Stomach (tissue), 9 donors: ENCODE measurements around the gene WWOX. TPM values are rescaled to one million over a fixed set of nuclear protein-coding genes. Genes with fewer than 3 reads are reported as not detected.

Experiments
- DNase-seq, 2 donors: peaks; one replicate each; pipeline versions ENCODE4 v3.0.0 to v3.0.0-alpha.2; 2013 to 2019
- H3K27ac ChIP-seq, 5 donors: fragments of 200-600 bp in 4 of 5; sonication (generic) in 4 of 5; one replicate each; pipeline ENCODE4 v1.5.1; 2013 to 2019; ENCODE audit warnings: mild to moderate bottlenecking in 1 of 5, moderate library complexity in 1 of 5
- H3K27me3 ChIP-seq, 3 donors: fragments of 200-600 bp; sonication (generic); one replicate each; pipeline ENCODE4 v1.5.1; 2017 to 2019; ENCODE audit warnings: mixed run types in 1 of 3
- H3K36me3 ChIP-seq, 4 donors: fragments of 200-600 bp; sonication (generic); 1 replicate in 3 of 4; 2 replicates in 1 of 4; pipeline ENCODE4 v1.5.1; 2016 to 2019
- H3K4me1 ChIP-seq, 4 donors: fragments of 200-600 bp; sonication (generic); one replicate each; pipeline ENCODE4 v1.5.1; 2016 to 2019
- H3K4me3 ChIP-seq, 4 donors: fragments of 200-600 bp; sonication (generic) in 3 of 4; one replicate each; pipeline ENCODE4 v1.5.1; 2016 to 2019; ENCODE audit warnings: mild to moderate bottlenecking in 1 of 4
- H3K9me3 ChIP-seq, 4 donors: fragments of 200-600 bp; sonication (generic); one replicate each; pipeline ENCODE4 v1.5.1; 2016 to 2019
- EP300 ChIP-seq: sonication (generic); formaldehyde crosslinking; IDR thresholded peaks from one replicate; pipeline ENCODE4 v1.6.1; 2017; ENCODE audit warnings: antibody characterized with exemption
- POLR2A ChIP-seq, 4 donors: fragments of 450-650 bp; IDR thresholded peaks; one replicate each; pipeline ENCODE4 v1.6.1; 2016; ENCODE audit warnings: antibody characterized with exemption in 4 of 4, control low read depth in 2 of 4, mild to moderate bottlenecking in 1 of 4, moderate library complexity in 1 of 4
- POLR2AphosphoS5 ChIP-seq, 3 donors: sonication (generic); formaldehyde crosslinking; IDR thresholded peaks; one replicate each; pipeline ENCODE4 v1.6.1; 2016; ENCODE audit warnings: antibody characterized with exemption in 3 of 3
- WGBS, 5 donors: extraction: QIAGEN DNeasy Blood & Tissue Kit in 3 of 5; methylation state at CpG; one replicate each; pipeline versions ENCODE4 v1.1.5 to v1.1.7; 2013 to 2018; 5-methylcytosine and 5-hydroxymethylcytosine counted together
- intact Hi-C: fragments of 100-400 bp; cut with DNase I; formaldehyde crosslinking; loops from one replicate; pipeline ENCODE4 v1.15.1; 2023; ENCODE audit warnings: low total_unique reads
- polyA plus RNA-seq, 3 donors: library from polyadenylated mRNA; stranded (reverse); fragments of 200-250 nt; gene quantifications; one replicate each; pipeline ENCODE4 v1.2.3, GENCODE V29; 2013
- total RNA-seq, 5 donors: library from RNA; depleted of rRNA; stranded (reverse); fragments of >200 nt; gene quantifications; one replicate each; pipeline versions ENCODE4 v1.1.0 to v1.2.3, GENCODE V29; 2014 to 2016
- TF ChIP-seq, protein P1 (sequence below), 7 experiments: fragments of 450-650 bp in 4 of 7; fragments of 200-600 bp in 3 of 7; sonication (generic) in 3 of 7; IDR thresholded peaks; one replicate each; pipeline ENCODE4 v1.5.1; 2016 to 2019; ENCODE audit warnings: antibody characterized with exemption in 7 of 7, control low read depth in 2 of 7, mild to moderate bottlenecking in 1 of 7
- donor health status: healthy with polysubstance abuse.
- donor health status: Bipolar disorder and iron deficiency.
- donor health status: healthy.

Gene WWOX
- total and polyA plus RNA-seq, 8 donors: 7.7 to 129 (median 48.7) TPM

DNA sequence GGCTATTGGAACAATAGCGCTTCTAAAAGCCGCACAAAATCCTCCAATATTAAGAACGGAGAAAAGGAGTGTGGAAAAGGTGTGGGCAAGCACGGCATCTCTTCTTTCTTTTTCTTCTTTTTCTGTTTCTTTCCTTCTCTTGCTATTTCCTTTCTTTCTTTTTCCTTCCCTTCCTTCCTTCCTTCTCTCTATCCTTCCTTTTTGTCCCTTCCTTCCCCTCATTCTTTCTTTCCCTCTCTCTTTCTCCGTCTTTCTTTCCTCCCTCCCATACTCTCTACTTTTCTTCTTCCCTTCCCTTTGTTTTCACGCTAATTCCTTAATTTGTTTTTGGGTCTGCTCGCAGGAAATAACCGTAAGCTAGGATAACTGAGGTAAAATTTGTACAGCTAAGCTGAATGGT is 1022.9 kb downstream of the WWOX start:
- WGBS, 5 donors: 92 to 99% (median 98%) methylated on average over 8 of the region's 8 CpGs
- no peaks in the 10 kb centered on the region for H3K36me3 ChIP-seq
- TF ChIP-seq, protein P1, sequence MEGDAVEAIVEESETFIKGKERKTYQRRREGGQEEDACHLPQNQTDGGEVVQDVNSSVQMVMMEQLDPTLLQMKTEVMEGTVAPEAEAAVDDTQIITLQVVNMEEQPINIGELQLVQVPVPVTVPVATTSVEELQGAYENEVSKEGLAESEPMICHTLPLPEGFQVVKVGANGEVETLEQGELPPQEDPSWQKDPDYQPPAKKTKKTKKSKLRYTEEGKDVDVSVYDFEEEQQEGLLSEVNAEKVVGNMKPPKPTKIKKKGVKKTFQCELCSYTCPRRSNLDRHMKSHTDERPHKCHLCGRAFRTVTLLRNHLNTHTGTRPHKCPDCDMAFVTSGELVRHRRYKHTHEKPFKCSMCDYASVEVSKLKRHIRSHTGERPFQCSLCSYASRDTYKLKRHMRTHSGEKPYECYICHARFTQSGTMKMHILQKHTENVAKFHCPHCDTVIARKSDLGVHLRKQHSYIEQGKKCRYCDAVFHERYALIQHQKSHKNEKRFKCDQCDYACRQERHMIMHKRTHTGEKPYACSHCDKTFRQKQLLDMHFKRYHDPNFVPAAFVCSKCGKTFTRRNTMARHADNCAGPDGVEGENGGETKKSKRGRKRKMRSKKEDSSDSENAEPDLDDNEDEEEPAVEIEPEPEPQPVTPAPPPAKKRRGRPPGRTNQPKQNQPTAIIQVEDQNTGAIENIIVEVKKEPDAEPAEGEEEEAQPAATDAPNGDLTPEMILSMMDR (IDR thresholded peaks at IDR 0.05): no peak
- TF ChIP-seq EP300 (no peak), POLR2A (IDR thresholded peaks at IDR 0.05) (no peak), POLR2AphosphoS5 (IDR thresholded peaks at IDR 0.05) (no peak)
- H3K9me3 ChIP-seq: peaks cover 0 to 4% (median 1%) of the 10 kb centered on the region in 4 donors
- H3K27me3 ChIP-seq: no peaks in the 10 kb centered on the region
- no peaks in the 10 kb centered on the region for H3K4me1 ChIP-seq
- no peak overlapping the region for H3K27ac ChIP-seq
- intact Hi-C loops: no loop called here
- no peak for DNase-seq
- H3K4me3 ChIP-seq: no peak overlapping the region

DNA sequence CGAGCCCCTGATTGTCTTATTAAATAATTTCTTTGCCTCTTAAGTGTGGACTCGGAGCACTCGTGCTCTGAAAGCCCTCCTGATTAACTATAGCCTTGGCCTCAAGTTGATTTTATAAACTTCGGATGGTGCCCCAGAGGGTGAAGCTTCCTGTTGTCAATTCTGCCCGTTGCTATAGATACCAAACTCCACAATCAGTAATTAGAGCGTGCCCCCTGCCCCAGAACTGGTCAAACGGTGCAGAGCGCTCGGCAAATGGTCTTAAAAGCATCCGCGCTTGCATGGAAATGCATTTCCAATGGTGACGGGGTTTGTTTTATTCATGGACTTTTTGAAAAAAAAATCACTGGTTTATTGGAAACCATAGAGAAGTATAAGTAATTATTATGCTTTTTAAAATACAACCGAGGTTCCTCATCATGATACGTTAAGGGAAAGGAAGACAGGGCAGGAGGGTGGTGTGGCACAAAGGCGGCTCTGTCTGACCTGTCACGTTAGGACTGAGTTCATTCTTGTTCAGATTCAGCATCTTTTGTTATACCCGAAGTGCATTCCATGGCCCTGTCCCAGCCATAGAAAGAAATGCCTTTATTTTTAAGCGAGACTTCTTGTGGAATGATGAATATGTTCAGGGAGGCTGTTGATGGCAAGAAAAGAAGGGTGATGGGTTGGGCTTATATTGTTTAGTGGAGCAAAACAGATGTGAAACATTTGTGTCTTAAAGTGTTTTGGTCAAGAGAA is 1024.7 kb downstream of the WWOX start:
- DNase-seq: no peak
- no peaks in the 10 kb centered on the region for H3K27me3 ChIP-seq
- TF ChIP-seq POLR2AphosphoS5 (IDR thresholded peaks at IDR 0.05) (no peak), EP300 (no peak), POLR2A (IDR thresholded peaks at IDR 0.05) (no peak)
- TF ChIP-seq, protein P1 (IDR thresholded peaks at IDR 0.05): no peak
- 82 to 90% (median 87%) methylated on average over 18 of the region's 18 CpGs for WGBS, 5 donors
- H3K4me1 ChIP-seq: no peaks in the 10 kb centered on the region
- intact Hi-C loops: no loop called here
- H3K36me3 ChIP-seq: no peaks in the 10 kb centered on the region
- H3K9me3 ChIP-seq: no peaks in the 10 kb centered on the region
- H3K4me3 ChIP-seq: no peak overlapping the region
- no peak overlapping the region for H3K27ac ChIP-seq

DNA sequence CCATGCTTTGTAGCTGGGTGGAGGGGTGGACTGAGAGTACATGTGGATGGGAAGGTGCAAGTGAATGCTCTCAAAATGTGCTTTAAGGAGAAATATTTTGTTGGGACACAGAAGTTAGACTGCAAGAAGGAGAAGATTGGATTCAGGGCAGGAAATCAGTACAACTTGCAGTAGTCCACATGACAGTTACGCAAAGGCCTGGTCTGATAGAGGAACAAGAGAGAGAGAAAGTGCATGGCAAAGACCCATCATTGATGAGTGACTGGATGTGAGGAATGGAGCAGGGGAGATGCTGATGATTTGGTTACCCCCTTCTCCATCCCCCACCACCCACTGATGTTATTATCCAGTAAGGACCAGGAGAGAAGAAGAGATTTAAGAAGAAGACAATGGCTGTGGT is 1028.3 kb downstream of the WWOX start:
- no peak for TF ChIP-seq POLR2A (IDR thresholded peaks at IDR 0.05)
- DNase-seq: no peak
- no peaks in the 10 kb centered on the region for H3K4me1 ChIP-seq
- intact Hi-C loops: no loop called here
- H3K4me3 ChIP-seq: no peak overlapping the region
- H3K9me3 ChIP-seq: no peaks in the 10 kb centered on the region
- 88 to 97% (median 96%) methylated on average over 1 of the region's 1 CpG for WGBS, 5 donors
- no peaks in the 10 kb centered on the region for H3K27me3 ChIP-seq
- H3K36me3 ChIP-seq: no peaks in the 10 kb centered on the region
- no peak overlapping the region for H3K27ac ChIP-seq

DNA sequence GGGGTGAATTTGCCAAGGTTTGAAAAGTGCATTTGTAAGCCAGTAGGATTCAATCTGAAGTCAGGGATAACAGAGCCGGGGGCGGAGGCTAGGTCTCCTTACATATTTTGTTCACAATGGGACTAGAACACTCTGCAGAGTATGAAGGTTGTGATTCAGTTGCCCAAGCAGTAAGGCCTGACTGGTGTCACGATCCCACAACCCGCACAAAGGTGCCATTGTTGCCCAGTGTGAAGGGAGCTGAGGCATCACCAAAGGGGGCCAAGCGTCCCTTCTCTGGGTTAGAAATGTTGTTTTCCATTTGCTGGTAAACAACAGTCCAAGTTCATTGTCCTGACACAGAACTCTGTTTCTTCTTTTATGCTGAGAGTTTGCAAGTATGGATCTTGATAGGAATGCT is 1029.3 kb downstream of the WWOX start:
- TF ChIP-seq POLR2AphosphoS5 (IDR thresholded peaks at IDR 0.05) (no peak), POLR2A (IDR thresholded peaks at IDR 0.05) (no peak), EP300 (no peak)
- TF ChIP-seq, protein P1 (IDR thresholded peaks at IDR 0.05): no peak
- Histone ChIP-seq H3K36me3 (no peaks in the 10 kb centered on the region), H3K27ac (no peak overlapping the region), H3K9me3 (no peaks in the 10 kb centered on the region), H3K4me1 (peaks cover 0 to 9% (median 0%) of the 10 kb centered on the region in 4 donors), H3K27me3 (no peaks in the 10 kb centered on the region), H3K4me3 (no peak overlapping the region)
- no peak for DNase-seq
- 90 to 97% (median 93%) methylated on average over 5 of the region's 5 CpGs for WGBS, 5 donors
- intact Hi-C loops: no loop called here

DNA sequence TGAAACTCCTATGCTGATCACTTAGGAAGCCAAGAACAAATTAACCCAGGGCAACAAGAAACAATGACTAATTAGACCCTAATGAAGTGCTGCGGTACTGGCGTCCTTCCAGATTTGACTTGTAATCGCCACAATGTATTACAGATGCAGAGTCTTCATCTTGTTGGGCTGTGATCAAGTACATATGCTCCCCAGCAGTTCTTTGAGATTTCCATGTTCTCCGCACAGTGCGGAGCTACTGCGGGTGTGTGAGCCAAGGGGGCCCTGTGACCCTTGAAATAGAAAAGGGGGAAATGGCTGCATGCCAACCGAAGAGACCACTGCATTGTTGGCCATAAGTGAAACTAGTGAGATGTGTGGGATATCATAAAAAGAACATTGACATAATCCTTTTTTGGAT is 1031.2 kb downstream of the WWOX start:
- no peak overlapping the region for H3K27ac ChIP-seq
- H3K27me3 ChIP-seq: no peaks in the 10 kb centered on the region
- intact Hi-C loops: no loop called here
- TF ChIP-seq EP300 (no peak), POLR2AphosphoS5 (IDR thresholded peaks at IDR 0.05) (no peak), POLR2A (IDR thresholded peaks at IDR 0.05) (no peak)
- TF ChIP-seq, protein P1 (IDR thresholded peaks at IDR 0.05): no peak
- no peaks in the 10 kb centered on the region for H3K9me3 ChIP-seq
- H3K4me3 ChIP-seq: no peak overlapping the region
- no peaks in the 10 kb centered on the region for H3K36me3 ChIP-seq
- H3K4me1 ChIP-seq: peaks cover 0 to 11% (median 3%) of the 10 kb centered on the region in 4 donors
- DNase-seq: no peak
- WGBS, 5 donors: 86 to 96% (median 94%) methylated on average over 7 of the region's 7 CpGs
